Measurements from ENCODE around the gene SYT12.
A peak's percentile ranks its signal among the peaks of the same experiment; 100 is the strongest.

The SYT12 gene

DNA sequence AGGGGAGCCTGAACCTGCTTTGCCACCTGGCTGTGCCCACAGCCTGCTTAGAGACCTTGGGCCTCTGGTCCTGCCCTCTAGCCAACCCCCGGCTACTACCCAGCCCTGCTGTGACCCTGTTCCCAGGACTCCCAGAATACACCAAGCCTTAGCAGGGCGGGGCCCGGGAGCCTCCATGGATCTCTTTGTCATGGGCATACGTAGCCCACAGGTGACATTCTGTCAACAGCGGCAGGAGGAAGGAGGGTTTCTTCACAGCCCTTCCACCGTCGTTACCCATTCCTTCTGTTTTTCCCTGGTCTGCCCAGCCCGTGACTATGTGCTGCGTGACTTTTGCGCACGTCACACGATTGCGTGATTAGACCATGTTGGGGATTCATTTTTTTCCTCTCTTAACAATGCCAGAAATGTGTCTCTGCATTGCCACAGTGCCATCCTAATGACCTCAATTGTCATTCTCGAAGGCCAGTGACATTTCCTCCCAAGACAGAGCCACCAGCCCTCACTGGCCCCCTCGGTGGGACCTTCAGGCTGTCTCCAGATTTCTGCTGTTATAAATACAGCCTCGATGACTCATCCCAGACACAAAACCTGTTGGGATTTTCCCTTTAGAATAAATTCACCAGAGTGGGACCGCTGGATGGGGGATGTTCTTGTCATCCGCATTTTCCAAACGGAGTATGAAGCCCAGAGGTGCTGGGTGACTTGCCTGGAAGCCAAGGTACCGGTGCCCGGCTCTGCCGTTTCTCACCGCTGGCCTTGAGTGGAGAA is 9.0 kb downstream of the SYT12 start:
- no peak for DNase-seq

DNA sequence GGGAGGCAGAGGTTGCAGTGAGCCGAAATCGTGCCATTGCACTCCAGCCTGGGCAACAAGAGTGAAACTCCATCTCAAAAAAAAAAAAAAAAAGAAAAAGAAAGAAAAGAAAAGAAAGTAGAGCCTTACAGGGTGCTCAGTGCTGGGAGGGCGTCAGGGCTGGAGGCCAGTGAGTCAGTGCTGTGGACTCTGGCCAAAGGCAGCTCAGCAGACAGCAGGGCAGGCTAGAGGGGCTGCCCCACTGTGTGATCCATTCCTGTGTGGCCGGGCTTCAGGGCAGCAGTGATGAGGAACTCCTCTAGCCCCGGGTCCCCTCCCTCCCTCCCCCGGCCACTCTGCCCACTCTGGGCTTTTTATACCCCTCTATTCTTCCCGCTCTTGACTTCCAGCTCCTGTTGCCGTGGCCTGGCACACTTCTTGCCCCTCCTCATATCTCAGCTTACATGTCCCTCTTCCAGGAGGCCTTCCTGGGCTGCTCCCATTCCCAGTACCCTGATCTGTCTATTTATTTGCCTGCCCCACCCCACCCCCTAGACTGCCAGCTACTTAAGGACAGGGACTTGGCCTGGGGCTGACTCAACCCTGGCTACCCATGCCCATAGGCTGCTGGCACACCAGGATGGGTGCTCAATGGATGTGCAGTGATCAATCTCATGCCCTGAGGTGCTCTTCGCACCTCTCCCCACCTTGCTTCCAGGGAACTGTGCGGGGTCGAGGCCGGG is 10.1 kb downstream of the SYT12 start:
- DNase-seq: no peak

DNA sequence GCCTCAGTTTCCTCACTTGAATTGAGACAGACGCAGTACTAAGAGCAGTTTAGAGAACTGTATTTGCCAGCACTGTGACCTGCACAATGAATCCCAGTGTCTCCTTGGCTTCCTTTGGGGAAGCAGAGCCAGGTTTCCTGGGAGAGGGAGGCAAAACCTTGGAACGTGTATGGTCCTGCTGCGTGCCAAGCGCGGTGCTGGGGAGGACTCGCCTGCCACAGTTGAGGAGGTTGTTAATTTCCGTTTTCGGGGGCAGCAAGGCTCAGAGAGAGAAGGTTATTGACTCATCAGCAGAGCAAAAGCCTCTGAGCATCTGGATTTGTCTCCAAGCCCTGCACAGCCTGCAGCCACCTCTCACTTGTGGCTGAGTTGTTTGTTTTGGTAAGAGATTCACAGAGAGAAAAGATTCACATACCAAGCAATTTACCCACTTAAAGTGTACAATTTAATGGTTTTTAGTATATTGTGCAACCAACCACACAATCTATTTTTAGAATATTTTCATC is 10.8 kb downstream of the SYT12 start:
- no peak for DNase-seq

DNA sequence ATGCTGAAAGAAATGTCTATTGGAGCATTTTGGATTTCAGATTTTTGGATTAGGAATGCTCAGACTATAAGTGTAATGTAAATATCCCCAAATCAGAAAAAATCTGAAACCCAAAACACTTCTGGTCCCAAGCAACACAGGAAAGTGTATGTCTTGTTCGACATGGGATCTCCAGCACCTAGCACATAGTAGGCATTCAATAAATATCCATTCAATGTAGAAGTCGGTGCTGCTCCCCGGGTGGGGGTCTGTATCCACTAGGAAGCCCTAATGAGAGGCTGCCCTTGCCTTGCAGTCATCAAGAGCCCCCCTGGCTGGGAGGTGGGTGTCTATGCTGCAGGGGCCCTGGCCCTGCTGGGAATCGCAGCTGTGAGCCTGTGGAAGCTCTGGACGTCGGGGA is 11.4 kb downstream of the SYT12 start:
- DNase-seq: no peak

DNA sequence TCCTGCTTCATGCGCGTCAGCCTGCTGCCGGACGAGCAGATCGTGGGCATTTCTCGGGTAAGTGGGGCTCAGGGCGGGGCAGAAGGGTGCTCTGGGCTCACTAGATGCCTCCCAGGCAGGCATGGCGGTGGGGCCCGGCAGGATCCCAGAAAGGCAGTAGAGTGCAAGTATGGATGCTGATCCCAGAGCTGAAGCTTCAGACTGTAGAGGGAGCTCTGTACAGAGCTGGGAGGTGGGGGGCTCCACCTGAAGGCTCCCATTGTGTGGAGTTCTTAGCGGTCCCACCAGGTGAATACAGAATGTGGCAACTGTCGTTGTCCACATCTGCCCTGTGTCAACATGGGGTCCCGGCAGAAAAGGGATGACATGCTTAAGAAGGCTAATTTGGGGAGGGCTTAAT is 17.2 kb downstream of the SYT12 start:
- DNase-seq: no peak

DNA sequence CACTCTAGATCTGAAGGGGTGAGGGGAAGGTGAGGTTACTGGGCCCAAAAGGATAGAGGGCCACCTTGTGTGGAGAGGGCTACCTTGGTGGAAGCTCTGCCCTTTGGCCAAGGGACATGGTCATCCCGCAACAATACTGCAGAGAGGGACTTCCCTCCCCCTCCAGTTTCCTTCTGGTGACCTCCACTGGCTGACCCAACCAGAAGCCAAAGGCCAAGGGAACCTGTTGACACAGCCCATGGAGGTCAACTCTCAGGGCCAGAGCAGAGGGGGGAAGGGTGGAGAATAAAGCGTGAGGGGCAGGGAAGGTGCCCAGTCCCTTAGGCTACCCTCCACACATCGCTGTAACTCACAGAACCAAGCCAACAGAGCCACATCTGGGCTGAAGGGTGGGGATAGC is 18.7 kb downstream of the SYT12 start:
- DNase-seq: no peak

DNA sequence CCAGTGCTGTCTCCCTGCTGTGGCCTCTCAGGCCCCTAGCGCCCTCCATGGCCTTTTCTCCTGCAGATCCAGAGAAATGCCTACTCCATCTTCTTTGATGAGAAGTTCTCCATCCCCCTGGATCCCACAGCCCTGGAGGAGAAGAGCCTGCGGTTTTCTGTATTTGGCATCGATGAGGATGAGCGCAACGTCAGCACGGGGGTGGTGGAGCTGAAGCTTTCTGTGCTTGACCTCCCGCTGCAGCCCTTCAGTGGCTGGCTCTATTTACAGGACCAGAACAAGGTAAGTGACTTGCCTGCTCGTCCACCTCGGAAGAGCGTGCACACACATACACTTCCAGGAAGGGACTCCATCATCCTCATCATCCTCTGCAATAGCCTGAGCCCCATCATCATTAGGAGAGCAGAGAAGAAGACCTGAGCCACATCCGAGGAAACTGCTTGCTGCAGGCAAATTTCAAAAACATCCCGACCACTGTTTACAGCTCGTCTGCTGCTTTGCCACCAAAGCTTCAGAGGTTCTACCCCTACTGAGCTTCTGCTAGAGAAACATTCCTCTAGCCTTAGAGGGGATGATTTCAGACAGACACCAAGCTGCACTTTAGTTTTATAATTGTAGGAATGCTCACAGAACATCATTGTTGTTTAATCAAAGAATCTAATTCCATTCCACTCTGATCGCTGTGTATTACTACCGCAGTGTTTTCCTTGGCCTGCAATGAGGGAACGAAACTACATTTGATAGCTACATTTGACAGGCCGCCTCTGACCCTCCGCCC is 20.8 kb downstream of the SYT12 start:
- no peak for DNase-seq

DNA sequence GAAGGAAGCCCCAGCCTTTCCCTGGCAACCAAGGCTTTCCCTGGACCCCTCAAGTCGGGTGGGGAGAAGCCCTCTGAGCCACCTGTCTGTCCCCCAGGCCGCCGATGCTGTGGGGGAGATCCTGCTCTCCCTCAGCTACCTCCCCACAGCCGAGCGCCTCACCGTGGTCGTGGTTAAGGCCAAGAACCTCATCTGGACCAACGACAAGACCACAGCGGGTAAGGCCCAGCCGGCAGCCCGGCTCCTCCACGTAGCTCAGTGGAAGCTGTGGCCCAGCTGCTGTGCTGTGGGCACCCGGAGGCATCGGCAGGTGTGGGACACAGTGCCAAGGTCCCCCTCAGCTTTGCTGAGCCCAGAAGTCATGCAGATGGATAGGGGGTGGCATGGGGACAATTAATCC is 21.6 kb downstream of the SYT12 start:
- no peak for DNase-seq

DNA sequence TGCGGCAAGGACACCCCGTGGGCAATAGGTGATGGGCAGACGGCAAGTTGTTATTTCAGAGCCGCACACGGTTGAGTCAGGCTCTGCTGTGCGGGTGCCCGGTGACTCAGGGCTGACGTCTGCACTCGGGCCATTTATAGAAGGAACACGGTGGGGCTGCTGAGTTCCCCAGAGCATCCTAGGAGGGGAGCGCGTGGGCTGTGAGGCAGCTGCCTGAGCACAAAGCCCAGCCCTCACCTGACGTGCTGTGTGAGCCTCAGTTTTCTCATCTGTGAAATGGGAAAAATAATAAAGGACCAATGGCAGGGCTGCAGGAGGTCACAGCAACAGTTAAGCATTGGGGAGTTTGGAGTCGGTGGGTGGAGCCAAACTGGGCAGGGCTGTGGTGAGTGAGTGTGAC is 22.4 kb downstream of the SYT12 start:
- no peak for DNase-seq

DNA sequence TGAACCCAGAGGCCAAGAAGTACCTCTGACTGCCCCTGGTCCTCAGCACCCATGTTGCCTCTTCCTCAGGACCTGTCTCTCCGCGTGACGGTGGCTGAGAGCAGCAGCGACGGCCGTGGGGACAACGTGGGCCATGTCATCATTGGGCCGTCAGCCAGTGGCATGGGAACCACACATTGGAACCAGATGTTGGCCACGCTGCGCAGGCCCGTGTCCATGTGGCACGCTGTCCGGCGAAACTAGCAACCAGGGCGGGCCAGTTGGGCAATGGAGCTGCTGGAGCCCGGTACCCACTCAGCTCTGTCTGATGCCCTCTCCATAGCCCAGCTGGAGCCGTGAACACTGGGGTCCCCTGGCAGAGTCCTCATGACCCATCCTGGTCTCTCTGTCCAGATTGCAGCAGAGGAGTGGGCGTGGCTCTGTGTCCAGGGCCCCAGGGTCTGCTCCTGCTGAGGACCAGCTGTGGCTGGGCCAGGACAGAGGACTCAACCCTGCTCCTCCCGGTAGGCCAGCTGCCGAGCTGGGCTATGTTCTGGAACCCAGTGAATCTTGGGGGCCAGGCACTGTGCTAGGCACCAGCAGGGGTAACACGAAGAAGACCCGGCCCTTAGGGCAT is 25.7 kb downstream of the SYT12 start:
- no peak for DNase-seq

DNA sequence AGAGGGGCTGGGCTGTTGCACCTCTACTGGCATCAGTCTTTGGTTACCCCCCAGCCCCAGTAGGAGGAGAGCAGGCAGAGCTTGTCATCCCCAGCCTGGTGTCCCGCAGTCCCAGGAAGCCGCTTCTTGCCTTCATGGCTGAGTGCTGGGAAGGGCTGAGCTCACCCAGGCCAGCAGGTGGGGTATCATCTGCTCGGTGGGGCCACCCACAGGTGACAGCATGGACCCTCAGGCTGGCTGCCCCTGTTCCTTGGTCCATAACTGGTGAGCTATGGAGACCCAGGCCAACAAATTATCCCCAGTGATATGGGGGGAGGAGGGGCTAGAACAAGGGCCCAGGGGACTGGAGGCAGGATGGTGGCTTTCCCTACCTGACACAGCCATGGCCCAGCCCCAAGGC is 27.2 kb downstream of the SYT12 start:
- DNase-seq: no peak

DNA sequence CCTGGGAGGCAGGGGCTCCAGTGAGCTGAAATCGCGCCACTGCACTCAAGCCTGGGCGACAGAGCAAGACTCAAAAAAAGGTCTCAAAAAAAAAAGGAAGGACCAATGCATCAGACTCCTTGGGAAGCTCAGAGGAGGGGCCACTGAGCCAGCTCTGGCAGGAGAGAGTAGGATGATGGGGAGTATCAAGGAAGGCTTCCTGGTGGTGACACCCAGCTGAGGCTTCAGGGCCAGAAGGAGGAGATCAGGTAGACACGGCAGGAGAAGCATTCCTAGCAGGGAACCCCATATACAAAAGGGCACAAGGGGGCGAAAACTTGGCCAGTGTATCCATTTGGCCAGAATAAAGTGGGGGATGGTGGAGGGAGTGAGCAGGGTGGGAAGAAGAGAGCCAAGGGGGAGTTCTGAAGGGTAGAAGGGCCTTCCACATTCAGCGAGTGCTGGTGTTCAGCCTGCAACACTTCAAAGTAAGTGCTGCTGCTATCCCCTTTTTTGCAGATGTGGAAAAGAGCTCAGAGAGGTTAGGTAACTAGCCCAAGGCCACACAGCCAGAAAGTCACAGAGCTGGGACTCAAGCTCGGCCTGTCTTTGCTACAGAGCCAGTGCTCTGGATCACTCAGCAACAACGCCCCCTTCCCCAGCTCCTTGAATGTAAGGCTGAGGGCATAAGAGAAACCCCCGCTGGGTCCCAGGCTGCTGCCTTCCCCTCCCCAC is 28.4 kb downstream of the SYT12 start:
- DNase-seq: no peak

DNA sequence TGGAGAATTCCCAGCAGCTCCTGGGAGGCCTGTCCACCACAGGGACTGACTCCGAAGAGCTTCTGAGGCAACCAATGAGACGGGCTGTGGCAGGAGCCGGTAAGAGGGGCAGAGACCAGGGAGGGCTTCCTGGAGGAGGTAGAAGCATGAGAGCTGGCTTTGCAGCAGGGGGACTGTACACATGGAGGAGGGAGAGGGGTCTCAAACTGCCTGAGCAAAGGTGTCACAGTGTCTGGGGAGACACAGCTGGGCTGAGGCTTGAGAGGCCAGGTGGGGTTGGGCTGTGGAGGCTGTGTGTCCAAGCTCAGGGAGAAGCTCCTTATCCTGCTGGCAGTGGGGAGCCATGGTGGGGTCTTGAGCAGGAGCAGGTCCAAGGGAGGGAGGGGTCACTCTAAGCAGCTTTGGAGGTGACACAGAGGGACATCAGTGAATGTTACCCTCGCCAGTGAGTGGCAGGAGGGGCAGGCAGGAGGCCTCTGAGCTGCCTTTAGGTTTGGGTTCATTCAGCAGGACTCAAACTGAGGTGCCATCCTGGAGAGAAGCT is 29.1 kb downstream of the SYT12 start:
- no peak for DNase-seq

DNA sequence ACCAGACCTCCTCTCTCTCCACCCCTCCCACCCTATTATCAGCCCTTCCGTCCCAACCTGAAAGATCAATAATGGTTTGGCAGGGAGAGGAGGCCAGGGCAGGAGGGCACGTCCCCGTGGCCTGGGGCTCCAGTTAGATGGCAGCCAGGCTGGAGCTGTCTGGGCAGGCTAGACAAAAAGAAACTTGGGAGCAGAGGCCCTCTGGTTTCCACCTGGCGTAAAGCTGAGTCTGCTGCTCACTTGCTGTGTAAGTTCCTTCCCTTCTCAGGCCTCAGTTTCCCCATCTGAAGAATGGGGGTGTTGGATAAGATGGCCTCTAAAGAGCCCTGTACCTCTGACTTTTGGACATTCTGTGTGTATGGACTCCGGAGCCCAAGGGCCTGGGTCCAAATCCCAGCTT is 30.0 kb downstream of the SYT12 start:
- no peak for DNase-seq

DNA sequence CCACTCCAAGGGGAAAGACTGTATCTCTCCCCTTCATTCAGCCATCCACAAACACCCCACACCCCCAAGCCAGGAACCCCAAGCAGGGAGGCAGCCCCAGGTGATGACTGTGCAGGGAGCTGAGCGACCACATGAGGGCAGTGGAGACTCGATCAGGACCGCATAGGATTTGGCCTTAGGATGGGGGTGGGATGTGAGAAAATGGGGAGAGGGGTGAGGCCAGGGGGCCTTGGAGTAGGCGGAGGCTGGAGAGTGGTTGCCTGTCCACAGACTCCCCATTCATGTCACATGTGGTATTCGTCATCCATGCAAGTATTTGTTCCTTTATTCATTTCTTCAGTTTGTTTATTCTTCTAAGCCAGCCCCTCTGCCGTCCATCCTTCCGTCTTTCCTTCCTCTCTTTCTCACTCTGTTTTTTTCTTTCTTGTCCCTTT is 31.0 kb downstream of the SYT12 start:
- peak; percentile 9 to 18 for DNase-seq

DNA sequence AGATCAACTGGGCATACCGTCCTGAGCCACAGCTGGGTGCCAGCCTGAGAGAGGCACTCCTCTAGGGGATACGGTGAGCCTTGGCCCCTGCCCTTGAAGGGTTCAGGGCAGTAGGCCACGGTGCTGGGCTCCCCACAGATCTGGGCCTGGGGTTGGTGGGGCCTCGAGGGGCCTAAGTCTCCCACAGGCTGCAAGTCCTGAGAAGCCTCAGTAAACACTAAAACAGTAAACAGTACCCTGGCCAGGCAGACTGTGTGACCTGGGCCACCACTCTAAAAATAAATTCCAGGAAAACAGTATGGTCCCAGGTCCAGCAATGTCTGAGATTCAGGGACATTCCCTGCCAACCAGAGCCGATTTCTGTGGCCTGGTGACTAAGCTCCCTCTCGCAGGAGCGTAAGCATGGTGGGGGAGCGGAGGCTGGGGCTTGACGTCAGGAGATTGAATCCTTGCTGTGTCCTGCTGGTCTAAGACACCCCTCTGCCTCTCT is 31.5 kb downstream of the SYT12 start:
- no peak for DNase-seq

DNA sequence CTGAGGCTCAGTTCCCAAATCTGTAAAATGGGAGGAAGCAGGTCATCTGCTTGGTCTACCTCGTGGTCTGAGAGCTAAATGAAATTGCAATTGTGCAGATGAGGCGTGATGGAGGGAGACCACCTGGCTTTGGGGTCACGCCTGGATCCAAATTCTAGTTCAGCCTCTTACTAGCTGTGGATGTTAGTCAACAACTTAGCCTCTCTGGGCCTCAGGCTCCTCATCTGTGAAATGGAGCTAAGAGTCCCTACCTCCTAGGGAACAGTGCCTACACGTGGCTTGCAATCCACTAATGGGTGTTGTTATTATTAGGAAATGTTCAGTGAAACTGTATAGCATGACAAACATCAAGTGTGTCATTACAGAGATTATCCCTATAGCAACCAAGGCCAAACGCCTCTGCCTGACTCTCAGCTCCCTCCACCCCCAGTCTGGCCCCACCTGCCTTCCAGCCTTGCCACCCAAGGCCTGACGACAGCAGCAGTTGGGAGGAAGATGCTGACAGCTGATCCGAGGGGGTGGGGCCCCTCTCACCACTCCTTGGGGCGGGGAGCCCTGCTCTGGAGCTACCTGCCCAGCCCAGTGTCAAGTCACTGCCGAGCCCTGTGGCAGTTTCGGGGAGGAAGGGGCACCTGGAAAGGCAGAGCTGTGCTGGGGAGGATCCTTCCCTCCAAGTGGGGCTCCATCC is 32.0 kb downstream of the SYT12 start:
- DNase-seq: no peak

DNA sequence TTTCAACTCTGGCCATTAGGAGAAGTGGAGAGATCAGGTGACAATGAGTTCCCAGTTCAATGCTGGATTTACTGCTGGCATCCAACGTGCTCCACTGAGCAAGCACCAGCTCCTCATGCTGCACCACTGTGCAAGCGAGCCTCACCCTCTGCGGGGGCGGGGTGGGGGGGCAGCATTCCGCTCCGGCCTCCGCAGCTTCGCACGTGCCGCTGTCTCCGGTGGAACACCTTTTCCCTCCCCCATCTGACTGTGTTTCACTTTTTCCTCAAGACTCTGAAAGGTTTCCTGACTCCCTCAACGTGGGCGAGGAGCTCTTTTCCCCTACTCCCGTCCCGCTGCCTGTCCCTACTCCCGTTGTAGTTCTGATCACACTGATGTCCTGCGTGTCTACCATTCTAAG is 32.9 kb downstream of the SYT12 start:
- no peak for DNase-seq

DNA sequence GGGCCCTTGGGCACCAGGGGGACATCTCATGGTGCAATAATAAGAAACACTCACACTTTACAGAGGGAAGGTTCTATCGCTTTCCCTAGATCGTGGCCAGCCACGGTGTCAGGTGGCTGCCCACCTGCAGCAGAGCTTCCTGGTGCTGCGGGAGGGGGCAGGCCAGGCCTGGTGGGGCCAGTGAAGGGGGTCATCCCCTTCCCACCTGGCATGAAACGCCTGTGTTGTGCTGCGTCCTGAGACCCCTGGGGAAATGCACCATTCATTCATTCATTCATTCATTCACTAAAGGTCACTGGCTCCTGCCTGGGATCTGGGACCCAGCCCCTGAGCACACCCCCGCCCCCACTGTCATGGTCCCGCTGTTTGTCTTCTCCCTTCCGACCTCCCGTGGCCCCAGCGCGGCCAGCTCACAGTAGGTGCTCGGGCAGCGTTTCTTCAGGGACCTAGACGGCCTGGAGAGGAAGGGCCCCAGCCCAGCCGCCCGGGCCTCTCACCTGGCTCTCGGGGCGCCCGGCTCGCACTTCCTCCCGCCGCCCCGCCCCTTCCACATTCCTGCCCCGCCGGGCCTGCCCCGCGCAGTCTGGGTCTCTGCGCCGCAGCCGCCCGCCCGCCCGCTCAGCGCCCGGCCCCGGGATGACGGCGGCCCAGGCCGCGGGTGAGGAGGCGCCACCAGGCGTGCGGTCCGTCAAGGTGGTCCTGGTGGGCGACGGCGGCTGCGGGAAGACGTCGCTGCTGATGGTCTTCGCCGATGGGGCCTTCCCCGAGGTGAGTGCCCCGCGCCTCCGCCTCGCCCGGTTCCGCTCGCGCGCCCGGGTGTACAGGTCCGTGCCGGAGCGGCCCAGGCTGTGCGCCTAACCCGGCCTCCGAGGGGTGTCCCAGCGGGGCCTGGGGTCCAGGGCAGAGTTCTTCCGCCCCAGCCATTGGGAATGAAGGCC is 33.6 kb downstream of the SYT12 start, which contains the start of gene RHOD:
Gene RHOD, plus strand, starts transcription at position 581 of the 938 bp plus-strand sequence. Its CDS starts 56 bp downstream, at position 637.
- DNase-seq: no peak

DNA sequence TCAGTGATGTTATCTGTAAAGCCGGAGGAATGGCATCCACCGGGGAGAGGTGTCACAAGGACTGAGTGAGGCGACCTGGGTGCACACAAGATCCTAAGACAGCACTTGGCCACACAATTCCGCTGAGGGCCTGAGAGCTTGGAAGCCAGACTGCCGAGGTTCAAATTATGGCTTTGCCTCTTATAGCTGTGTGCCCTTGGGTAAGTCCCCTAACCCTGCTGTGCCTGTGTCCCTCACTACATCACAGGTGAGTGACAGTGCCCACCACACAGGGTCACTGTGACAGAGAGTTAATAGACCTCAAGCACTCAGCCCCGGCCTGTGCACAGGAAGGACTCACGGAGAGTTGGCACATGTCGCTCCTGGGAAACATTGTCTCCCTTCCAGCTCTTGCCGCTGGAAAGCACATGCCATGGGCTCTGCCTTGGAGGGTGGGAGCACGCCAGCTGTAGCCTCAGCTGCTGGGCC is 34.3 kb downstream of the SYT12 start:
- no peak for DNase-seq

All from AML-193 (cell line).